Gastroesophageal sphincter (tissue), 3 donors: ENCODE results near the gene MARCHF5.

ENCODE experiments used
- CTCF ChIP-seq, 4 experiments: fragments of 200-600 bp in 2 of 4; fragments of 450-650 bp in 2 of 4; sonication (generic) in 1 of 4; IDR thresholded peaks; one replicate each; pipeline ENCODE4 v1.5.1; 2017 to 2019; ENCODE audit warnings: antibody characterized with exemption in 4 of 4, mild to moderate bottlenecking in 2 of 4, moderate library complexity in 2 of 4
- POLR2A ChIP-seq, 2 donors: fragments of 450-650 bp; IDR thresholded peaks; one replicate each; pipeline ENCODE4 v1.6.1; 2017; ENCODE audit warnings: antibody characterized with exemption in 2 of 2, mild to moderate bottlenecking in 2 of 2, moderate library complexity in 1 of 2
- POLR2AphosphoS5 ChIP-seq: sonication (generic); formaldehyde crosslinking; IDR thresholded peaks from one replicate; pipeline ENCODE4 v1.6.1; 2017; ENCODE audit warnings: antibody characterized with exemption

GRCh38 chr10:92265687-92266258, 25.2 kb upstream of the MARCHF5 start:
- TF ChIP-seq POLR2AphosphoS5, result no peak
- TF ChIP-seq POLR2A (IDR thresholded peaks at IDR 0.05), result no peak
- TF ChIP-seq CTCF (IDR thresholded peaks at IDR 0.05), result no peak
